ENCODE data around the gene ZBTB43. TPM values are rescaled to one million over a fixed set of nuclear protein-coding genes. Genes with fewer than 3 reads are reported as not detected.

The ZBTB43 gene
- total RNA-seq, 1 experiment from 2014 or later: 11.9 TPM

- intact Hi-C loops (cut with micrococcal nuclease; ENCODE audit: unreplicated experiment): no loop called here
- TF ChIP-seq CTCF (IDR thresholded peaks at IDR 0.05; ENCODE audit: unreplicated experiment): no peak
- no TSS peak for BruUV-seq (replicated peaks)
- CTCF ChIA-PET: no interaction called here
- H3K9me3 Mint-ChIP-seq (ENCODE audit: low read depth, unreplicated experiment): no peaks in the 10 kb centered on the region
- no peak overlapping the region for H3K4me3 Mint-ChIP-seq (ENCODE audit: low read depth, unreplicated experiment)
- H3K4me1 Mint-ChIP-seq (ENCODE audit: low read depth, unreplicated experiment): peaks cover 15% of the 10 kb centered on the region
- no peaks in the 10 kb centered on the region for H3K27me3 Mint-ChIP-seq (ENCODE audit: unreplicated experiment)
- H3K36me3 Mint-ChIP-seq (ENCODE audit: insufficient read depth, unreplicated experiment): peaks cover 27% of the 10 kb centered on the region
- no peak overlapping the region for H3K27ac Mint-ChIP-seq (ENCODE audit: unreplicated experiment)
- DNase-seq: no peak
Observed at GRCh38 chr9:126838895-126839294, 34.1 kb downstream of the ZBTB43 start.

- intact Hi-C loops (cut with micrococcal nuclease; ENCODE audit: unreplicated experiment): no loop called here
- BruUV-seq (replicated peaks): no TSS peak
- Mint-ChIP-seq H3K27me3 (ENCODE audit: unreplicated experiment) (no peaks in the 10 kb centered on the region), H3K9me3 (ENCODE audit: low read depth, unreplicated experiment) (no peaks in the 10 kb centered on the region), H3K4me3 (ENCODE audit: low read depth, unreplicated experiment) (no peak overlapping the region), H3K36me3 (ENCODE audit: insufficient read depth, unreplicated experiment) (peaks cover 24% of the 10 kb centered on the region), H3K27ac (ENCODE audit: unreplicated experiment) (no peak overlapping the region), H3K4me1 (ENCODE audit: low read depth, unreplicated experiment) (peaks cover 15% of the 10 kb centered on the region)
- CTCF ChIA-PET: no interaction called here
- no peak for TF ChIP-seq CTCF (IDR thresholded peaks at IDR 0.05; ENCODE audit: unreplicated experiment)
- no peak for DNase-seq
Observed at GRCh38 chr9:126839301-126839700, 34.5 kb downstream of the ZBTB43 start.

GRCh38 chr9:126842220-126842842 lies 37.5 kb downstream of the ZBTB43 start:
- CTCF ChIA-PET: interaction anchor here (0.6 kb wide), 1 partner anchor 17 kb away, joined by 3 read pairs; no protein-coding TSS in a partner anchor
- Mint-ChIP-seq H3K4me3 (ENCODE audit: low read depth, unreplicated experiment) (no peak overlapping the region), H3K4me1 (ENCODE audit: low read depth, unreplicated experiment) (peaks cover 15% of the 10 kb centered on the region), H3K9me3 (ENCODE audit: low read depth, unreplicated experiment) (no peaks in the 10 kb centered on the region), H3K27me3 (ENCODE audit: unreplicated experiment) (no peaks in the 10 kb centered on the region), H3K27ac (ENCODE audit: unreplicated experiment) (peak overlapping the region; percentile 42), H3K36me3 (ENCODE audit: insufficient read depth, unreplicated experiment) (peaks cover 18% of the 10 kb centered on the region)
- BruUV-seq (replicated peaks): no TSS peak
- intact Hi-C loops (cut with micrococcal nuclease; ENCODE audit: unreplicated experiment): no loop called here
- TF ChIP-seq CTCF (IDR thresholded peaks at IDR 0.05; ENCODE audit: unreplicated experiment): no peak
- DNase-seq: no peak

GRCh38 chr9:126842977-126843799 lies 38.3 kb downstream of the ZBTB43 start:
- Mint-ChIP-seq H3K27ac (ENCODE audit: unreplicated experiment) (peak overlapping the region; percentile 42), H3K9me3 (ENCODE audit: low read depth, unreplicated experiment) (no peaks in the 10 kb centered on the region), H3K36me3 (ENCODE audit: insufficient read depth, unreplicated experiment) (peaks cover 18% of the 10 kb centered on the region), H3K4me3 (ENCODE audit: low read depth, unreplicated experiment) (peak overlapping the region; percentile 12), H3K4me1 (ENCODE audit: low read depth, unreplicated experiment) (peaks cover 15% of the 10 kb centered on the region), H3K27me3 (ENCODE audit: unreplicated experiment) (no peaks in the 10 kb centered on the region)
- intact Hi-C loops (cut with micrococcal nuclease; ENCODE audit: unreplicated experiment): no loop called here
- no TSS peak for BruUV-seq (replicated peaks)
- CTCF ChIA-PET: interaction anchor here (0.6 to 2.0 kb wide), 3 partner anchors 17 to 21 kb away, joined by 3 to 8 read pairs (median 3); partner anchors contain the start of gene ZBTB34
- no peak for TF ChIP-seq CTCF (IDR thresholded peaks at IDR 0.05; ENCODE audit: unreplicated experiment)
- DNase-seq: peak; percentile 19

All from Calu3 (cell line).